ENCODE data around the gene STAT4. TPM values are rescaled to one million over a fixed set of nuclear protein-coding genes. Genes with fewer than 3 reads are reported as not detected.

STAT4 gene
- total RNA-seq, 1 experiment from 2014 or later: 0.33 TPM

DNA sequence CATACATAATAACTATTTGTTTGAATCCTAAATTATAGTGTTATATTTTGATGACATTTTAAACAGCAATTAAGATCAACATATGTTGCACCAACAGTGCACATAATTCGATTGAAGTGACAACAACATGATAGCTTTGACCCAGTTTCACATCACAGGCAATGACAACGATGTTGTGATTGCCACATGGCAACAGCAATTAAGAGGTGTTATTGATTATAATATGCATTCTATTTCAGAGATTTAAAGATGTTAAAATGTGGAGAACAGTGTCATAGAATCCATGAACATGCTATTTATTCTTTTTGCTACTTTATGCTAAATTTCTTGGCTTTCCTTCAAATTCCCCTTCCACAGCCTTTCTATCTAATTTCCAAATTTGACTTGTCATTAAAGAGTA is 68.5 kb downstream of the STAT4 start:
- Histone ChIP-seq H2AFZ (ENCODE audit: low read length) (no peak overlapping the region), H2BK12ac (ENCODE audit: insufficient read length, low read depth, low read length) (no peak overlapping the region), H3K4ac (ENCODE audit: low read depth, low read length) (no peak overlapping the region), H3K9ac (ENCODE audit: extremely low read depth, insufficient read length, low read length) (no peak overlapping the region), H3K27ac (ENCODE audit: insufficient read length, low read depth, low read length) (no peak overlapping the region), H4K5ac (ENCODE audit: insufficient read length, low read depth, low read length) (no peak overlapping the region), H3K18ac (ENCODE audit: insufficient read length, low read depth, low read length) (no peak overlapping the region), H3T11ph (ENCODE audit: low read length) (no peak overlapping the region), H2BK5ac (ENCODE audit: insufficient read length, low read length) (no peak overlapping the region), H2BK20ac (ENCODE audit: low read depth, low read length, poor library complexity, severe bottlenecking) (no peak overlapping the region), H3K23ac (ENCODE audit: insufficient read length, low read depth, low read length) (no peak overlapping the region), H4K20me1 (ENCODE audit: control insufficient read depth, insufficient read depth, insufficient read length) (no peaks in the 10 kb centered on the region), H3K79me1 (ENCODE audit: insufficient read depth, low read depth, low read length, poor library complexity, severe bottlenecking) (no peaks in the 10 kb centered on the region), H3K79me2 (ENCODE audit: insufficient read depth, low read length) (no peaks in the 10 kb centered on the region), H2BK15ac (ENCODE audit: low read depth, low read length) (no peak overlapping the region), H3K27me3 (ENCODE audit: insufficient read depth, low read length) (no peaks in the 10 kb centered on the region), H3K56ac (ENCODE audit: insufficient read length, low read depth, low read length) (no peak overlapping the region), H3K9me3 (ENCODE audit: control insufficient read depth, low read depth, low read length) (no peaks in the 10 kb centered on the region), H3K4me2 (ENCODE audit: insufficient read depth, insufficient read length, low read length) (no peak overlapping the region), H4K8ac (replicated peaks; ENCODE audit: insufficient read length, low read depth, low read length) (no peak overlapping the region), H2BK120ac (ENCODE audit: low read depth, low read length, poor library complexity, severe bottlenecking) (no peak overlapping the region), H3K4me1 (ENCODE audit: insufficient read depth, low read length) (no peaks in the 10 kb centered on the region), H3K23me2 (ENCODE audit: insufficient read length, low read depth, low read length, poor library complexity, severe bottlenecking) (no peaks in the 10 kb centered on the region), H4K91ac (ENCODE audit: insufficient read length, low read depth, low read length) (no peak overlapping the region), H2AK5ac (ENCODE audit: insufficient read length, low read length) (no peak overlapping the region), H3K14ac (ENCODE audit: insufficient read depth, low read length) (no peak overlapping the region)
- Mint-ChIP-seq H3K36me3 (ENCODE audit: insufficient read depth in 1 of 3, low read depth in 3 of 3) (peaks cover 0 to 10% (median 4%) of the 10 kb centered on the region in 3 experiments; a peak in 4 of 7 replicates), H3K9me3 (peaks cover 7 to 13% of the 10 kb centered on the region in 2 experiments; a peak in 4 of 5 replicates), H3K4me1 (peaks cover 14 to 18% of the 10 kb centered on the region in 2 experiments), H3K27me3 (ENCODE audit: low read depth) (no peaks in the 10 kb centered on the region), H3K27ac (no peak overlapping the region), H3K4me3 (no peak overlapping the region)
- TF ChIP-seq, protein P1, sequence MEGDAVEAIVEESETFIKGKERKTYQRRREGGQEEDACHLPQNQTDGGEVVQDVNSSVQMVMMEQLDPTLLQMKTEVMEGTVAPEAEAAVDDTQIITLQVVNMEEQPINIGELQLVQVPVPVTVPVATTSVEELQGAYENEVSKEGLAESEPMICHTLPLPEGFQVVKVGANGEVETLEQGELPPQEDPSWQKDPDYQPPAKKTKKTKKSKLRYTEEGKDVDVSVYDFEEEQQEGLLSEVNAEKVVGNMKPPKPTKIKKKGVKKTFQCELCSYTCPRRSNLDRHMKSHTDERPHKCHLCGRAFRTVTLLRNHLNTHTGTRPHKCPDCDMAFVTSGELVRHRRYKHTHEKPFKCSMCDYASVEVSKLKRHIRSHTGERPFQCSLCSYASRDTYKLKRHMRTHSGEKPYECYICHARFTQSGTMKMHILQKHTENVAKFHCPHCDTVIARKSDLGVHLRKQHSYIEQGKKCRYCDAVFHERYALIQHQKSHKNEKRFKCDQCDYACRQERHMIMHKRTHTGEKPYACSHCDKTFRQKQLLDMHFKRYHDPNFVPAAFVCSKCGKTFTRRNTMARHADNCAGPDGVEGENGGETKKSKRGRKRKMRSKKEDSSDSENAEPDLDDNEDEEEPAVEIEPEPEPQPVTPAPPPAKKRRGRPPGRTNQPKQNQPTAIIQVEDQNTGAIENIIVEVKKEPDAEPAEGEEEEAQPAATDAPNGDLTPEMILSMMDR (conservative IDR thresholded peaks at IDR 0.05): no peak
- DNase-seq: no peak
- WGBS (ENCODE audit: extremely low coverage, insufficient read length, low lambda C conversion rate): no CpG with 5 or more reads among the region's 2 CpGs
